ENCODE data around the gene MARCHF10. TPM values are rescaled to one million over a fixed set of nuclear protein-coding genes. Genes with fewer than 3 reads are reported as not detected.
A peak's percentile ranks its signal among the peaks of the same experiment; 100 is the strongest.
"Not testable (repeated sequence)": the region's sequence is repeated elsewhere in the genome, so short reads cannot be mapped to it uniquely, and the experiment has no call there.

MARCHF10 gene
- total RNA-seq, 2 experiments from 2014 or later, result not detected

DNA sequence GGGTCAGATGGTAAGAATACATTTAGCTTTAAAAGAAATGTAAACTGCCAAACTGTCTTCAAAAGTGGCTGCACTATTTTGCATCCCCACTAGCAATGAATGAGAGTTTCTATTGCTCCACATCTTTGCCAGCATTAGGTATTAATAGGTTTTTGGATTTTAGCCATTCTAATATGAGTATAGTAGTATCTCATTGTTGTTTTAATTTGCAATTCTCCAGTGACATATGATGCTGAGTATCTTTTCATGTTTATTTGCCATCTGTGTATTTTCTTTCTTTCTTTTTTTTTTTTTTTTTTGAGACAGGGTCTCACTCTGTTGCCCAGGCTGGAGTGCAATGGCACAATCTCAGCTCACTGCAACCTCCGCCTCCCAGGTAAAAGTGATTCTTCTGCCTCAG is 24.3 kb upstream of the MARCHF10 start:
- ChIA-PET CTCF (no interaction called here), POLR2A (no interaction called here)
- no peaks in the 10 kb centered on the region for H3K36me3 ChIP-seq (ENCODE audit: insufficient read depth, low read length)
- TF ChIP-seq, protein P1, sequence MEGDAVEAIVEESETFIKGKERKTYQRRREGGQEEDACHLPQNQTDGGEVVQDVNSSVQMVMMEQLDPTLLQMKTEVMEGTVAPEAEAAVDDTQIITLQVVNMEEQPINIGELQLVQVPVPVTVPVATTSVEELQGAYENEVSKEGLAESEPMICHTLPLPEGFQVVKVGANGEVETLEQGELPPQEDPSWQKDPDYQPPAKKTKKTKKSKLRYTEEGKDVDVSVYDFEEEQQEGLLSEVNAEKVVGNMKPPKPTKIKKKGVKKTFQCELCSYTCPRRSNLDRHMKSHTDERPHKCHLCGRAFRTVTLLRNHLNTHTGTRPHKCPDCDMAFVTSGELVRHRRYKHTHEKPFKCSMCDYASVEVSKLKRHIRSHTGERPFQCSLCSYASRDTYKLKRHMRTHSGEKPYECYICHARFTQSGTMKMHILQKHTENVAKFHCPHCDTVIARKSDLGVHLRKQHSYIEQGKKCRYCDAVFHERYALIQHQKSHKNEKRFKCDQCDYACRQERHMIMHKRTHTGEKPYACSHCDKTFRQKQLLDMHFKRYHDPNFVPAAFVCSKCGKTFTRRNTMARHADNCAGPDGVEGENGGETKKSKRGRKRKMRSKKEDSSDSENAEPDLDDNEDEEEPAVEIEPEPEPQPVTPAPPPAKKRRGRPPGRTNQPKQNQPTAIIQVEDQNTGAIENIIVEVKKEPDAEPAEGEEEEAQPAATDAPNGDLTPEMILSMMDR (IDR thresholded peaks at IDR 0.05), result no peak
- ATAC-seq (ENCODE audit: poor library complexity) (no peak), DNase-seq (no peak)
- no peaks in the 10 kb centered on the region for H3K9me3 Mint-ChIP-seq
- no peak overlapping the region for H3K27ac Mint-ChIP-seq
- peaks cover 0 to 3% of the 10 kb centered on the region in 2 experiments for H3K27me3 ChIP-seq (ENCODE audit: control insufficient read depth in 1 of 2, insufficient read depth in 2 of 2, low read length in 2 of 2)
- H3K4me3 Mint-ChIP-seq, result no peak overlapping the region
- no peaks in the 10 kb centered on the region for H3K4me1 ChIP-seq (ENCODE audit: insufficient read depth, low read length)
- peaks cover 10% of the 10 kb centered on the region for H3K27me3 Mint-ChIP-seq
- no peaks in the 10 kb centered on the region for H3K9me3 ChIP-seq (ENCODE audit: control insufficient read depth in 1 of 2, insufficient read depth in 1 of 2, low read length in 2 of 2)
- no peak overlapping the region for H3K4me3 ChIP-seq (ENCODE audit: low read length)
- H3K4me1 Mint-ChIP-seq (ENCODE audit: low read depth), result no peaks in the 10 kb centered on the region
- intact Hi-C loops (cut with DNase I, micrococcal nuclease), result no loop called here
- H3K36me3 Mint-ChIP-seq (ENCODE audit: low read depth), result no peaks in the 10 kb centered on the region
- H3K27ac ChIP-seq (ENCODE audit: low read depth in 1 of 2, low read length in 2 of 2), result no peak overlapping the region

DNA sequence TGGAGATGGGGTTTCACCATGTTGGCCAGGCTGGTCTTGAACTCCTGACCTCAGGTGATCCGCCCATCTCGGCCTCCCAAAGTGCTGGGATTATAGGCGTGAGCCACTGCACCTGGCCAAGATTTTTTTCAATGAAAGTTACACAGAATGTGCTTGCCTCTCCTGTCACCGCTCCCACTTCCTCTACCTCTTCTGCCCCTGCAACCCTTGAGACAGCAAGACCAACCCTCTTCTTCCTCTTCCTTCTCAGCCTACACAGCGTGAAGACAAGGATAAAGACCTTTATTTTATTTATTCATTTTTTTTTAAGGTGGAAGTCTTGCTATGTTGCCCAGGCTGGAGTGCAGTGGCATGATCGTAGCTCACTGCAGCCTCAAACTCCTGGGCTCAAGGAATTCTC is 23.0 kb upstream of the MARCHF10 start:
- ATAC-seq (ENCODE audit: poor library complexity); H3K9me3 Mint-ChIP-seq; H3K27me3 Mint-ChIP-seq; H3K4me1 Mint-ChIP-seq (ENCODE audit: low read depth); H3K27ac ChIP-seq (ENCODE audit: low read depth in 1 of 2, low read length in 2 of 2); H3K36me3 ChIP-seq (ENCODE audit: insufficient read depth, low read length); H3K27ac Mint-ChIP-seq; CTCF ChIA-PET; H3K36me3 Mint-ChIP-seq (ENCODE audit: low read depth); H3K4me3 Mint-ChIP-seq; H3K9me3 ChIP-seq (ENCODE audit: control insufficient read depth in 1 of 2, insufficient read depth in 1 of 2, low read length in 2 of 2); H3K4me3 ChIP-seq (ENCODE audit: low read length); POLR2A ChIA-PET; H3K27me3 ChIP-seq (ENCODE audit: control insufficient read depth in 1 of 2, insufficient read depth in 2 of 2, low read length in 2 of 2); H3K4me1 ChIP-seq (ENCODE audit: insufficient read depth, low read length); intact Hi-C loops (cut with DNase I, micrococcal nuclease): not testable (repeated sequence)
- DNase-seq, result peak in 1 of 14 experiments; percentile 3

DNA sequence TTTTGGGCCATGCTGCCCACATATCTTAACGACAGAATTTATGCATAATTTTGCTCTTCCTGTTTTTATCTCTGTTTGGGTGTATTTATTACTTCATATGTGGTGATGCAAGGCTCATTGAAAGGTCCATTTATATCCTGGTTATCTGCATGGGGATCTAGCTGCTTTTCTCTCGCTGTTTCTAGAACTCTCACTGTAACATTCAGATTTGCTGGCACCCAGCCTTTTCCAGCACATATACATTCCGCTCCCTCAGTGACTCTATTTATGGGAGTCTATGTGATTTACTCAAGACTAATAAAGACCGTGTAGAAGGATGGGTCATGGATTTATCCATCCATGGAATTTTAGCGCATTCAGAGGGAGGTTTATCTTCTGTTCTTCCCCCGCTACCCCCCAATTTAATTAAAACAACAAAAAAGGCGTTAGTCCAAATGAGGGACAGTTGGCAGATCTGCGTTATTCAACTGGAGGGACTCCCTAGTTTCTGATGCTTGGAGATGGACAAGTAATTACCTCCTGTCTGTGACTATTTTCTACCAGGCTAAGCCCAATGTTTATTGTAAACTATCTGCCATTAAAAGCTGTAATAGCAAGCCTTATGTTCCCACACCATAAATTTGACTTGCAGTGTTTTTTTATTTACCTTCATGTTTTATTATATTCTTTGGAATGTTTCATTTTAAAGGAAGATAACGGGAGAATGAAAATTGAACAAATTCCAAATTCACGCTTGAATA is 19.8 kb upstream of the MARCHF10 start:
- H3K4me3 Mint-ChIP-seq, result no peak overlapping the region

More for the DNA sequence above, 19.8 kb upstream of the MARCHF10 start:
- ATAC-seq (ENCODE audit: poor library complexity) (no peak), DNase-seq (peak in 1 of 14 experiments; percentile 1)
- H3K36me3 Mint-ChIP-seq (ENCODE audit: low read depth), result no peaks in the 10 kb centered on the region
- no peaks in the 10 kb centered on the region for H3K4me1 Mint-ChIP-seq (ENCODE audit: low read depth)
- POLR2A ChIA-PET, result no interaction called here
- no peak overlapping the region for H3K27ac Mint-ChIP-seq
- H3K9me3 ChIP-seq (ENCODE audit: control insufficient read depth in 1 of 2, insufficient read depth in 1 of 2, low read length in 2 of 2), result no peaks in the 10 kb centered on the region
- CTCF ChIA-PET, result no interaction called here
- no peaks in the 10 kb centered on the region for H3K27me3 ChIP-seq (ENCODE audit: control insufficient read depth in 1 of 2, insufficient read depth in 2 of 2, low read length in 2 of 2)
- no peaks in the 10 kb centered on the region for H3K4me1 ChIP-seq (ENCODE audit: insufficient read depth, low read length)
- H3K27ac ChIP-seq (ENCODE audit: low read depth in 1 of 2, low read length in 2 of 2), result no peak overlapping the region
- no peak overlapping the region for H3K4me3 ChIP-seq (ENCODE audit: low read length)
- no peaks in the 10 kb centered on the region for H3K36me3 ChIP-seq (ENCODE audit: insufficient read depth, low read length)
- H3K27me3 Mint-ChIP-seq, result no peaks in the 10 kb centered on the region
- H3K9me3 Mint-ChIP-seq, result no peaks in the 10 kb centered on the region
- intact Hi-C loops (cut with DNase I, micrococcal nuclease), result no loop called here
- TF ChIP-seq, protein P1 (IDR thresholded peaks at IDR 0.05), result no peak
